H1 (cell line): Measurements from ENCODE around the gene ZMIZ1.

Experiments
- GABPA ChIP-seq: IDR thresholded peaks from 2 replicates; pipeline ENCODE4 v1.6.1; 2011; ENCODE audit warnings: mild to moderate bottlenecking, low read length, moderate library complexity, borderline replicate concordance; ENCODE audit not compliant: insufficient read depth
- POLR2A ChIP-seq, 2 experiments: IDR thresholded peaks; 1 replicate in 1 of 2; 2 replicates in 1 of 2; pipeline ENCODE4 v1.6.1; 2011; ENCODE audit warnings: low read depth in 2 of 2, low read length in 2 of 2, mild to moderate bottlenecking in 2 of 2; ENCODE audit errors: control extremely low read depth in 1 of 2

DNA sequence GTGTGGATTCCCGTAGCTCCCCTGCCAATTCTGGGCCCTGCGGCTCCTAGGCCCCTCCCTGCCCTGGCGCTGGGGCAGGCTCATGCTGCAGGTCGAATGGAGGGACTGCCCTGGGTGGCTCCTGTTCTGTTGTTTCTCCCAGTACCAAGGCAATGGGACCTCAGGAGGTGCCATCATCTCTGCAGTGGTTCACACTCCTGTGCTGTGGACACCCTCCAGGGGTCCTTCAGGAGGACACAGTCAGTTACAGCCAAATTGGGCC, 138.3 kb downstream of the ZMIZ1 start:
- TF ChIP-seq GABPA: no peak
- no peak for TF ChIP-seq POLR2A (IDR thresholded peaks at IDR 0.05; ENCODE audit: control extremely low read depth in 1 of 2, low read depth in 2 of 2, low read length in 2 of 2)
